Immature natural killer cell (primary cell): ENCODE measurements around the gene TMEM184A. TPM values are rescaled to one million over a fixed set of nuclear protein-coding genes. Genes with fewer than 3 reads are reported as not detected.

Source experiments
- DNase-seq, 3 donors: peaks; one replicate each; pipeline ENCODE4 v3.0.0; 2022; ENCODE audit warnings: mixed read lengths in 1 of 3
- H3K27ac Mint-ChIP-seq, 6 donors: one replicate each; pipeline ENCODE4 v1.8.0; 2020; ENCODE audit warnings: mixed read lengths in 6 of 6, mild to moderate bottlenecking in 5 of 6, inconsistent platforms in 4 of 6, moderate library complexity in 3 of 6
- H3K27me3 Mint-ChIP-seq, 3 donors: one replicate each; pipeline ENCODE4 v1.8.0; 2020 to 2021; ENCODE audit warnings: low read depth in 3 of 3, mild to moderate bottlenecking in 3 of 3, mixed read lengths in 3 of 3, moderate library complexity in 3 of 3, inconsistent platforms in 1 of 3
- H3K36me3 Mint-ChIP-seq, 3 donors: one replicate each; pipeline ENCODE4 v1.8.0; 2020; ENCODE audit warnings: mixed read lengths in 3 of 3, inconsistent platforms in 2 of 3, mild to moderate bottlenecking in 2 of 3
- H3K4me1 Mint-ChIP-seq, 2 donors: one replicate each; pipeline ENCODE4 v1.8.0; 2020; ENCODE audit warnings: inconsistent platforms in 2 of 2, mild to moderate bottlenecking in 2 of 2, mixed read lengths in 2 of 2, moderate library complexity in 1 of 2
- H3K4me3 Mint-ChIP-seq, 5 donors: one replicate each; pipeline ENCODE4 v1.8.0; 2020; ENCODE audit warnings: mild to moderate bottlenecking in 5 of 5, mixed read lengths in 5 of 5, inconsistent platforms in 3 of 5, moderate library complexity in 3 of 5
- H3K9me3 Mint-ChIP-seq, 6 donors: one replicate each; pipeline ENCODE4 v1.8.0; 2020; ENCODE audit warnings: mild to moderate bottlenecking in 6 of 6, mixed read lengths in 6 of 6, inconsistent platforms in 4 of 6, moderate library complexity in 3 of 6
- polyA plus RNA-seq, 3 donors: library from polyadenylated mRNA; unstranded; fragments of 300-500 nt; fragmentation: Illumina TruSeq; gene quantifications; one replicate each; pipeline ENCODE4 v1.2.3, GENCODE V29; 2021

Gene TMEM184A
- polyA plus RNA-seq, 3 donors from 2014 or later = not detected

- H3K4me3 Mint-ChIP-seq = no peak overlapping the region
- no peak overlapping the region for H3K27ac Mint-ChIP-seq
- H3K9me3 Mint-ChIP-seq = no peaks in the 10 kb centered on the region
- no peak for DNase-seq
- peaks cover 9 to 18% (median 12%) of the 10 kb centered on the region in 3 donors for H3K27me3 Mint-ChIP-seq
- H3K36me3 Mint-ChIP-seq = no peaks in the 10 kb centered on the region
- H3K4me1 Mint-ChIP-seq = no peaks in the 10 kb centered on the region
Measured at GRCh38 chr7:1595027-1595426, 39.0 kb upstream of the TMEM184A start.

- no peaks in the 10 kb centered on the region for H3K36me3 Mint-ChIP-seq
- H3K27ac Mint-ChIP-seq = peak overlapping the region in 1 of 6 donors; percentile 34
- no peaks in the 10 kb centered on the region for H3K4me1 Mint-ChIP-seq
- H3K27me3 Mint-ChIP-seq = peaks cover 9 to 18% (median 12%) of the 10 kb centered on the region in 3 donors
- no peaks in the 10 kb centered on the region for H3K9me3 Mint-ChIP-seq
- DNase-seq = no peak
- H3K4me3 Mint-ChIP-seq = no peak overlapping the region
Measured at GRCh38 chr7:1593904-1594421, 38.0 kb upstream of the TMEM184A start.

GRCh38 chr7:1593091-1593866, 37.3 kb upstream of the TMEM184A start:
- Mint-ChIP-seq H3K4me3 (no peak overlapping the region), H3K27ac (no peak overlapping the region), H3K4me1 (no peaks in the 10 kb centered on the region), H3K9me3 (no peaks in the 10 kb centered on the region), H3K27me3 (peaks cover 9 to 17% (median 10%) of the 10 kb centered on the region in 3 donors), H3K36me3 (no peaks in the 10 kb centered on the region)
- DNase-seq = no peak

GRCh38 chr7:1592299-1592871, 36.4 kb upstream of the TMEM184A start:
- no peaks in the 10 kb centered on the region for H3K9me3 Mint-ChIP-seq
- no peaks in the 10 kb centered on the region for H3K4me1 Mint-ChIP-seq
- H3K36me3 Mint-ChIP-seq = no peaks in the 10 kb centered on the region
- peaks cover 9 to 15% (median 10%) of the 10 kb centered on the region in 3 donors for H3K27me3 Mint-ChIP-seq
- peak overlapping the region in 1 of 5 donors; percentile 46 for H3K4me3 Mint-ChIP-seq
- H3K27ac Mint-ChIP-seq = no peak overlapping the region
- no peak for DNase-seq

GRCh38 chr7:1591876-1592275, 35.9 kb upstream of the TMEM184A start:
- Mint-ChIP-seq H3K27me3 (peaks cover 9 to 10% (median 10%) of the 10 kb centered on the region in 3 donors), H3K27ac (no peak overlapping the region), H3K36me3 (no peaks in the 10 kb centered on the region), H3K4me3 (no peak overlapping the region), H3K4me1 (no peaks in the 10 kb centered on the region), H3K9me3 (no peaks in the 10 kb centered on the region)
- no peak for DNase-seq

GRCh38 chr7:1591396-1591795, 35.4 kb upstream of the TMEM184A start:
- Mint-ChIP-seq H3K9me3 (no peaks in the 10 kb centered on the region), H3K27me3 (peaks cover 7 to 11% (median 9%) of the 10 kb centered on the region in 3 donors), H3K27ac (no peak overlapping the region), H3K4me3 (no peak overlapping the region), H3K36me3 (no peaks in the 10 kb centered on the region), H3K4me1 (no peaks in the 10 kb centered on the region)
- no peak for DNase-seq

GRCh38 chr7:1590887-1591286, 34.9 kb upstream of the TMEM184A start:
- DNase-seq = no peak
- Mint-ChIP-seq H3K4me3 (no peak overlapping the region), H3K4me1 (no peaks in the 10 kb centered on the region), H3K9me3 (no peaks in the 10 kb centered on the region), H3K27me3 (peaks cover 4 to 12% (median 9%) of the 10 kb centered on the region in 3 donors), H3K36me3 (no peaks in the 10 kb centered on the region), H3K27ac (no peak overlapping the region)

- no peak overlapping the region for H3K4me3 Mint-ChIP-seq
- no peaks in the 10 kb centered on the region for H3K4me1 Mint-ChIP-seq
- no peak for DNase-seq
- no peak overlapping the region for H3K27ac Mint-ChIP-seq
- no peaks in the 10 kb centered on the region for H3K9me3 Mint-ChIP-seq
- H3K27me3 Mint-ChIP-seq = peaks cover 4 to 10% (median 9%) of the 10 kb centered on the region in 3 donors
- H3K36me3 Mint-ChIP-seq = no peaks in the 10 kb centered on the region
Measured at GRCh38 chr7:1590476-1590875, 34.5 kb upstream of the TMEM184A start.

GRCh38 chr7:1588978-1589377, 33.0 kb upstream of the TMEM184A start:
- H3K4me3 Mint-ChIP-seq = no peak overlapping the region
- no peak for DNase-seq
- H3K27me3 Mint-ChIP-seq = peaks cover under 1 to 9% (median 9%) of the 10 kb centered on the region in 3 donors
- no peak overlapping the region for H3K27ac Mint-ChIP-seq
- peaks cover 0 to 4% (median 3%) of the 10 kb centered on the region in 3 donors for H3K36me3 Mint-ChIP-seq
- no peaks in the 10 kb centered on the region for H3K4me1 Mint-ChIP-seq
- H3K9me3 Mint-ChIP-seq = no peaks in the 10 kb centered on the region

GRCh38 chr7:1587738-1588137, 31.7 kb upstream of the TMEM184A start:
- H3K4me1 Mint-ChIP-seq = no peaks in the 10 kb centered on the region
- no peak for DNase-seq
- H3K27me3 Mint-ChIP-seq = peaks cover 0 to 9% (median 9%) of the 10 kb centered on the region in 3 donors
- no peaks in the 10 kb centered on the region for H3K9me3 Mint-ChIP-seq
- no peak overlapping the region for H3K4me3 Mint-ChIP-seq
- no peak overlapping the region for H3K27ac Mint-ChIP-seq
- peaks cover 0 to 4% (median 3%) of the 10 kb centered on the region in 3 donors for H3K36me3 Mint-ChIP-seq

- no peak for DNase-seq
- Mint-ChIP-seq H3K36me3 (peaks cover 0 to 4% (median 3%) of the 10 kb centered on the region in 3 donors), H3K27me3 (peaks cover 0 to 8% (median 7%) of the 10 kb centered on the region in 3 donors), H3K27ac (no peak overlapping the region), H3K4me3 (no peak overlapping the region), H3K4me1 (no peaks in the 10 kb centered on the region), H3K9me3 (no peaks in the 10 kb centered on the region)
Measured at GRCh38 chr7:1586827-1587705, 31.1 kb upstream of the TMEM184A start.

- DNase-seq = no peak
- Mint-ChIP-seq H3K4me1 (no peaks in the 10 kb centered on the region), H3K27ac (no peak overlapping the region), H3K27me3 (peaks cover 0 to 2% (median 2%) of the 10 kb centered on the region in 3 donors), H3K4me3 (no peak overlapping the region), H3K9me3 (no peaks in the 10 kb centered on the region), H3K36me3 (peaks cover 0 to 4% (median 3%) of the 10 kb centered on the region in 3 donors)
Measured at GRCh38 chr7:1586126-1586826, 30.3 kb upstream of the TMEM184A start.
